HG03045 (cell line): ENCODE results near the gene HAPLN1.
A peak's percentile ranks its signal among the peaks of the same experiment; 100 is the strongest.

Source experiments
- ATAC-seq: cut with Tn5 transposase; IDR thresholded peaks from one replicate; pipeline ENCODE4 v1.9.1; 2021; ENCODE audit warnings: mild to moderate bottlenecking, moderate library complexity; ENCODE audit not compliant: unreplicated experiment

Gene HAPLN1

DNA sequence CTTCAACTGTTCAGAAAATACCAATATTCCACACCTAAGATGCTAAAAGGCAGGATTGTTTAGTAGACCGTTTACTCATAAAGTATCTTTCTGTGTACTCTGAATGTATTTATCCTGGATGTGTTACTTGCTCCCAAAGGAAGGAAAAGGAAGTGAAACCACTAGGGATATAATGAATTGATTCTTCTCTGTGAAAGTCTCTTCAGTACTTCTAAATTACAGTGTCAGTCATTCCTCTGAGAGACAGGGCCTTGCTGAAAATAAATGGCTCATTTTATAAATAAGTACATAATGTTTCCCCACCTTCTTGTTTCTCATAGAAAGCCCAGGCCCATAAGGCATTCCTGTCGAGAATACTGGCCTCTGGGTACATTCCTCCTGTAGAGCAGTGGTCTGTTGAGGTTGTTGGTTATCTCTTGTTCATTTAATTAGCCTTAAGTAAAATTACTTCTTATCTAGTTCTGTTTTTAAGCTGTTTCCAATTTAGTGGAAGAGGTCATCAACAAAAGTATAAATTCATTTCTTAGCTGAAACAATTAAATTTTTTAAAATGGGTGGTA lies 1.6 kb downstream of the HAPLN1 start:
- no peak for ATAC-seq

DNA sequence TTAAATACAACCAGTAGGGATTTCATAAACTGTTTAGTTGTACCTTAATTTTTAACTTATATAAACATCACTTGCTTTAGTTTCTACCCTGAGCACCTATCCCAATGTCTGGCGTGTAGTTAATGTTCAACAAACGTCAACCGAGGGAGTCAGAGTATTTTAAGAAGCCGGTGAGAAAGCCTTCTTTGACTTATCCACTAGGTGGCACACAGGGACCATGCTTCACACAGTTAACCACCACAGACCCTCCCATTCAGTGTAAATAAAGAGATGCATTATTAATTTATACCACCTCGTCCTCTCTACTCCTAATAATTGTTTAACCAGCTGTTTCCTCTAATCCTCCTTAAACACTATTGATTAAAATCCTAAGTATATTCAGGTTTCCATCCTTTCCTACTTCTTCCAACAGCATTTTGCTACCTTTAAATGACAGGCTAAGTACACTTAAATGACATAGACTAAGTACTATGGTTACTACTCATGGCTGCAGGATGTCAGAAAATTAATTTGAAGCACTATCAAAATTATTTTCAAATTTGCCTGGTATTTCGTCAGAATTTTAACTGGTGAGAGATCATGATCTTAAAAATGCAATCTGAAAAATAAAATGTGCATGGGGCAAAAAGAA lies 2.3 kb downstream of the HAPLN1 start:
- ATAC-seq = peak; percentile 68

DNA sequence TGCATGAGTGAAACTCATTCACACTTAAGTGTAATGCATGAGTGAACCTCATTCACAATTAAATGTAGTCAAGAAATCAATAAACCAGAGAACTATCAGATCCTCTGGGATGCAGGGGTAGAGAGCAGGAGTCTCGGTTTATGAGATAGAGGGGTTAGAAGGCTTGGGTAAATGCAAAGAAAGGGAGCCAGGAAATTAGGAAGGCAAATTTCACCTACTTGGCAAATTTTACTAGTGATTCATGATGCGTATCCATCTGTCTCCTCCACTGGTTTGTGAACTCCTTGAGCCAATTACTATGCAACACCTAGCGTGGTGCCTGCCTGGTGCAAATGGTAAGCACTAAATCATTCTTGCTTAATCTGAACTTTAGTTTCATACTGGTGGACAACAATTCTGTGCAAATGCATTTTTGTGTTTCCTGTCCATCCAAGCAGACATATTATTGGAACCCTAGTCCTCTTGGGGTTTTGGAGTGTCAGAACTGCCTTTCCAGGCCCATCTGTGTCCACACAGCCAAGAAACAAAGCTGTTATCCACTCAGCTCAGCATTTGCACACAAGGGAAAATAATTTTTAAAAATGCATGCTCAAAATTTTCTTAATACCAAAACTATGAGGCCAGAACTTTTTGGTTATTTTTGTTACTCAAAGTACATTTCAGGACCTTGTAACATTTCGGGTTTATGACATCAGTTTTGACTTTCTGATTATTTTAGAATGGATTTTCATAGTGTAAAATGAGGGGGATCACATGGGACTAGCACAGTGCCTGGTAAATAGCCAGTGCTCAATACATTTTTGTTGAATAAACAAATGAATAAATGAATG lies 5.2 kb downstream of the HAPLN1 start:
- ATAC-seq = no peak

DNA sequence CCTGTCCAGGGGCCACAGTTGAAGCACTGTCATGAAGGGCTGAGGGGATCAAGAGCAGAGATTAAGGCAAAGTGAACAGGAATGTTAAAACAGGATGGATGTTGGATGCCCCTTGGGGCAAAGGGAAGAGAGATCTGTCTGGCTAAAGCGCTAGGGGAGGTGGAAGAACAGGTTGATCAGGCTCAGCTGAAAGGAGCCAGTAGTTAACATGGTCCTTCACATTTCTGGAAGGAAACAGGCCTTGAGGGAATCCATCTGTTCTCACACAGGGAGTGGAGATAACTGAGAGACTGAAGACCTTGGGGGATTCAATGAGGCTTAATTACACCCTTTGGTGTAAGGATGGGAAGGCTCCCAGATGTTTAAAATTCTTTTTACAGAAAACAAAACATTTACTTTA lies 5.8 kb downstream of the HAPLN1 start:
- no peak for ATAC-seq

DNA sequence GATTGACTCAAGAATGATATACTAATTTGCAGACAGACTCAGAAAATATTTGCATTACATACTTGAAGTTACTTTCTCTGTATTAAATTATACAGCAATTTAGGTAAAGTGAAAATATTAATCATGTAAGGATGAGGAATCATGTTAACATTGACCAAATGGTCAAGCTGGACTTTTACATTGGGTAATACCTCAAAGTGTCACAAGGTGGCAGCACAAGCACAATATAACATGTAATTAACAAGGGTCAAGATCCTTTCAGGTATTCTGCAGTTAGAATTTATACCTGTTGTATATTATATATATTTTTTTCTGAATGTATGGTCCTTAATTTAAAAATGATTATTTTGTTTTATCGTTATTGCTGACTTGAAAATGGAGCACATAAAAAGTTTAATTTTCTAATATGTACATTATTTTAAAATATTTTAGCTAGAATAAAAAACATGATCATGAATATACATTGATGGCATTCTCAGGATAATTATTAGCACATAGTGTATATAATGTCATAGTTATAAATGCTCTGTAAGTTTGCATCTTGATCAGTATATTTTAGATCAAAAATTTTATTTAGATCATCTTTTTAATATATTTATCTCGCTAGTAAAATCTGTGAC lies 8.6 kb downstream of the HAPLN1 start:
- no peak for ATAC-seq

- no peak for ATAC-seq
These were observed 10.7 kb downstream of the HAPLN1 start for GRCh38 chr5:83709973-83710372.

DNA sequence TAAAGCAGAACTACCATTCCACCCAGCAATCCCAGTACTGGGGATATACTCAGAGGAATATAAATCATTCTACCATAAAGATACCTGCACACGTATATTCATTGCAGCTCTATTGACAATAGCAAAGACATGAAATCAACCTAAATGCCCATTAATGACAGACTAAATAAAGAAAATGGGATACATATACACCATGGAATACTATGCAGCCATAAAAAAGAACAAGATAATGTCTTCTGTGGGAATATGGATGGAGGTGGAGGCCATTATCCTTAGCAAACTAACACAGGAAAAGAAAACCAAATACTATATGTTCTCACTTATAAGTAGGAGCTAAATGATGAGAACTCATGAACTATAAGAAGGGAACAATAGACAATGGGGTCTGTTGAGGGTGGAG lies 12.5 kb downstream of the HAPLN1 start:
- no peak for ATAC-seq

GRCh38 chr5:83703059-83703458 lies 17.6 kb downstream of the HAPLN1 start:
- ATAC-seq = no peak

- no peak for ATAC-seq
These were observed 18.8 kb downstream of the HAPLN1 start for GRCh38 chr5:83701886-83702285.

GRCh38 chr5:83689881-83690280 lies 30.8 kb downstream of the HAPLN1 start:
- no peak for ATAC-seq

DNA sequence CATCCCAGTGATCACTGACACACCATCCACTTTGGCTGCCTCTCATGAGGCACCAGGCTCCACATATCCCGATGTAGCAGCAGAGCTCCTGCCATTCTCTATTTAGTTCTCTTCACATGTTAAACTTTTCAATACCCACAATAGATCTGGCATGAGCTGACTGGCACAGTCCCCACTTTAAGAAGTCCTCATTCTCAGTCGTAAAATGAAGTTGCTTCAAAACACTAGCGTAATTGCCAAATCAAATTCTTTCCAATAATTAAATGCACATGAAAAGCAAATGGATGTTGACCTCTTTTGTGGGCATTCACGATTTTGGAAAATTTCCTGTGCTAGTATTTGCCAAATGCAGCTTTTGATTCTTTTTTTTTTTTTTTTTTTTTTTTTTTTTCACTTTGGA lies 32.4 kb downstream of the HAPLN1 start:
- no peak for ATAC-seq

- no peak for ATAC-seq
These were observed 33.5 kb downstream of the HAPLN1 start for GRCh38 chr5:83687124-83687619.

- ATAC-seq = no peak
These were observed 34.4 kb downstream of the HAPLN1 start for GRCh38 chr5:83686251-83686650.

DNA sequence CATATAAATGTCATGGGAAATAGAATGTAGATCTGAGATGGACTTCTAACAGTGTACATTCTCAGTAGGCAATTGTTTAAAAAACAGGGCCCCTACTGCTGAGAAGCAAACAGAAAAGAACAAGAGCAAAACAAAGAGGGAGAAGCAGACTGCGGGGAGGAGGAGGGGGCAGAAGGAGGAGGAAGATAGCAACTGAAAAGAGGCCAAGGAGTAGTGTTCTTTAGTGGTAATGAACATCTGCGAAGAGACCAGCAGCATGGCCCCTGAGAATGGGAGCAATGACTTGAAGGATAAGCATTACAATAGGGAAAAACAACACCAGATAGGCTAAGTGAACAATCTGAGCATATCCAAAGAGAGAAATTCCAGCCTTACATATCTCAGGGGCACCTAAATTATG lies 36.8 kb downstream of the HAPLN1 start:
- ATAC-seq = no peak

GRCh38 chr5:83672646-83673045 lies 48.0 kb downstream of the HAPLN1 start:
- ATAC-seq = no peak

DNA sequence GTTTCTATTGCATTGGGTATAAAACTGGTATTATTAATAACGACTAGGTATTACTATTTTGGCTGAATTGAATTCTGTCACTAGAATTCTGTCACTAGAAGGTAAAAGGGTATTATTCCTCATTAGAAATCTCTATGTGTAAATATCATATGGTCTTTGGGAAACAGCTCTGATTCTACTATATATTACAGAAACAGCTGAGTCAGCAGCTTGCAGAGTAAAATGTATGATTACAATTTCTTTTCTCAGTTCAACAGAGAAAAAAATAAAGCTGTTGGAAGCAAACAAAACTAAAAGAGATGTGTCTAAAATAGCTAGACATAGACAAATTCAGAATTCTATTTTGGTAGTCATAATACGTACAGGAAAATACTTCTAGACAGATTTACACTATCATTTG lies 48.5 kb downstream of the HAPLN1 start:
- ATAC-seq = no peak

DNA sequence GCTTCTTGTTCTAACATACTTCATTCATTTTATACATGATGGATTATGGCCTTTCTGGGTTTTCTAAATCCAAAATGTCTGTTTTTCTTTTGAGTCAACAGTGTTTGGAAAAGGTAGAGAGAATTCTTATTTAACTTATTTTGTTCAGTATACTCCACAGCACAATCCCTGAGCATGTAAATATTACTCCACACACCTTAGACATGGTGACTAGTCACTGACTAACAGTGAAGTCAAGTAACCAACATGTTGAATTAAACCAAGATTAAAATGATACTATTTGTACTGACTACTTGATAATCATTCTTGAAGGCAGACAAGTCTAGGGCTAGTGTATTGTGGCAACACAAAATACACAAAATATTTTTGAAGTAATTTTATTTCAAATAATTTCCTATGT lies 55.0 kb downstream of the HAPLN1 start:
- no peak for ATAC-seq

DNA sequence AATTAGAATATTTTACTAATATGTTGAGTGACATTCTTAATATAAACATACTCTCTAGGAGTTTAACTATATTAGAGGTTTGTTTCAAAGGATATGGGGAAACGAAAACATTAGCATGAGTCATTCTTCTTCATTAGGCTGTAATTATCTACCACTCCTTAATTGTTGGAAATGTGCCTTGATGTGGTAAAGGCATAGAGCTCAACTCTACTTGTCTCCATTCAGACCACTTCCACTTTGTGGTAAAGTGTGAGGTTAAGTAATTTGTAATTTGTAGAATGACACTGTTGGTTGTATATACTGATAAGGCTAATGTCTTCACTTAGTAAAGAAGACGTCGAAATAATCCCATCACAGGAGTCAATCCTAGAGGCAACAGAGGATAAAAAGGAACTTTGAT lies 58.1 kb downstream of the HAPLN1 start:
- ATAC-seq = no peak

- no peak for ATAC-seq
These were observed 62.7 kb downstream of the HAPLN1 start for GRCh38 chr5:83657807-83658525.

- no peak for ATAC-seq
These were observed 66.1 kb downstream of the HAPLN1 start for GRCh38 chr5:83654427-83654994.

DNA sequence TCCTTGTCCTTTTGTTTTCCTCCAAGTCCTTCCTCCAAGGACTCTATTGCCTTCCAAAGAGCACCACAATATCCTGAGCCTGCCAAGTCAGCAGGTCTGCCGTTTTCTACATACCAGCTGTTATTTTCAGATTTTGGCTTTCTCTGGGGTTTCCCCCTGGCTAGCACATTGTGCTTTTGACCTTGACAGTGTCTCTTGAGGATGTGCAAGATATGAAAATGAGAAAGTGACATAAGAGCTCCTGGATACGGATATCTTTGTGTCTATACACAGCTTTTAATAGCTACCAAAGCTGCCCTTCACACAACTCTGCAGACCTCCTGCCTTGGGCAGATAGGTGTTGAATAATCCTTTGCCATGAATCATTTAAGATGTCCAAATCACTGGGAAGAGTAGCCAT lies 67.0 kb downstream of the HAPLN1 start:
- no peak for ATAC-seq
